GM13976 (cell line): ENCODE data around the gene FAM120A.

Experiments
- DNase-seq: peaks from one replicate; pipeline ENCODE4 v3.0.0; 2012; ENCODE audit warnings: low spot score
- CTCF ChIP-seq: IDR thresholded peaks from 2 replicates; pipeline ENCODE4 v1.5.1; 2012; ENCODE audit warnings: borderline replicate concordance, mild to moderate bottlenecking; ENCODE audit not compliant: insufficient read depth; ENCODE audit errors: extremely low read depth, missing control alignments, control extremely low read depth
- in situ Hi-C: fragments of 300-500 bp; cut with MboI; formaldehyde crosslinking; loops from one replicate; pipeline ENCODE4 v1.12.0; 2022; ENCODE audit warnings: low sequenced_read_pairs, mixed read lengths, inconsistent platforms; ENCODE audit not compliant: unreplicated experiment

FAM120A gene

GRCh38 chr9:93523518-93524144 lies 72.1 kb downstream of the FAM120A start:
- TF ChIP-seq CTCF: no peak
- in situ Hi-C loops: no loop called here
- DNase-seq: no peak

GRCh38 chr9:93525476-93525875 lies 74.0 kb downstream of the FAM120A start:
- TF ChIP-seq CTCF: no peak
- DNase-seq: no peak
- in situ Hi-C loops: no loop called here

- no peak for DNase-seq
- TF ChIP-seq CTCF: no peak
Measured at GRCh38 chr9:93531374-93531773, 79.9 kb downstream of the FAM120A start.

GRCh38 chr9:93532141-93532540 lies 80.7 kb downstream of the FAM120A start:
- DNase-seq: no peak
- TF ChIP-seq CTCF: no peak
- in situ Hi-C loops: no loop called here

More at GRCh38 chr9:93531374-93531773, 79.9 kb downstream of the FAM120A start:
- in situ Hi-C loops: no loop called here

GRCh38 chr9:93533863-93534262 lies 82.4 kb downstream of the FAM120A start:
- no peak for DNase-seq
- TF ChIP-seq CTCF: no peak
- in situ Hi-C loops: no loop called here

GRCh38 chr9:93536167-93536566 lies 84.7 kb downstream of the FAM120A start:
- no peak for TF ChIP-seq CTCF
- DNase-seq: no peak
- in situ Hi-C loops: no loop called here
